ENCODE results near the gene LRRN4CL.
A peak's percentile ranks its signal among the peaks of the same experiment; 100 is the strongest.

LRRN4CL gene

GRCh38 chr11:62645946-62646824 is 43.1 kb downstream of the LRRN4CL start, which contains the start of gene GANAB:
TSS of gene GANAB (minus strand) at chr11:62646613. CDS start at chr11:62646599, 14 bp downstream.
- DNase-seq: peak; percentile 100

- DNase-seq: no peak
Observed at GRCh38 chr11:62645671-62645945, 43.7 kb downstream of the LRRN4CL start.

GRCh38 chr11:62644220-62644619 is 45.1 kb downstream of the LRRN4CL start:
- DNase-seq: no peak
